BJ (cell line): Measurements from ENCODE around the gene ACTG1. TPM values are rescaled to one million over a fixed set of nuclear protein-coding genes. Genes with fewer than 3 reads are reported as not detected.

Experiments
- CTCF ChIA-PET: fragments of 350-600 bp; formaldehyde crosslinking; extraction: SDS; loops from one replicate; lab custom pipeline; 2021; ENCODE audit warnings: antibody characterized with exemption, inconsistent platforms; lab: Yijun Ruan, JAX
- POLR2A ChIA-PET: fragments of 300-600 bp; sonication (Branson Sonifier 250); formaldehyde crosslinking; extraction: SDS; loops from one replicate; lab custom pipeline; 2021; ENCODE audit warnings: antibody characterized with exemption; lab: Charles Lee
- DNase-seq: peaks from one replicate; pipeline ENCODE4 v3.0.0-alpha.2; 2011; ENCODE audit warnings: low read depth
- H3K27me3 ChIP-seq: 2 replicates; pipeline ENCODE4 v1.6.0; 2011; ENCODE audit warnings: low read length; ENCODE audit not compliant: control insufficient read depth, insufficient read depth
- H3K36me3 ChIP-seq: 2 replicates; pipeline ENCODE4 v1.5.1; 2011; ENCODE audit warnings: low read length; ENCODE audit not compliant: control insufficient read depth, insufficient read depth
- H3K4me3 ChIP-seq: 2 replicates; pipeline ENCODE4 v1.5.1; 2011; ENCODE audit warnings: low read depth, mild to moderate bottlenecking, control low read depth, low read length
- polyA plus RNA-seq: library from polyadenylated mRNA; depleted of rRNA; stranded (reverse); fragments of >200 nt; gene quantifications from 2 replicates; pipeline ENCODE4 v1.2.3, GENCODE V29; 2011
- TF ChIP-seq, protein P1 (sequence below): IDR thresholded peaks from 2 replicates; pipeline ENCODE4 v1.5.1; 2011; ENCODE audit warnings: low read depth, mild to moderate bottlenecking, control low read depth, inconsistent platforms, low read length, moderate library complexity; ENCODE audit not compliant: insufficient read depth

The ACTG1 gene
- polyA plus RNA-seq, 1 experiment = 3,774 TPM

- Histone ChIP-seq H3K27me3 (no peaks in the 10 kb centered on the region), H3K4me3 (peak within 1 kb of the TSS; percentile 95), H3K36me3 (peaks cover 18% of the 10 kb centered on the region)
- ChIA-PET POLR2A (no interaction called here), CTCF (interaction anchor here (0.6 to 5.2 kb wide), 5 partner anchors 10 to 318 kb away, joined by 3 to 35 read pairs (median 4); partner anchors contain the start of gene ARHGDIA)
- TF ChIP-seq, protein P1, sequence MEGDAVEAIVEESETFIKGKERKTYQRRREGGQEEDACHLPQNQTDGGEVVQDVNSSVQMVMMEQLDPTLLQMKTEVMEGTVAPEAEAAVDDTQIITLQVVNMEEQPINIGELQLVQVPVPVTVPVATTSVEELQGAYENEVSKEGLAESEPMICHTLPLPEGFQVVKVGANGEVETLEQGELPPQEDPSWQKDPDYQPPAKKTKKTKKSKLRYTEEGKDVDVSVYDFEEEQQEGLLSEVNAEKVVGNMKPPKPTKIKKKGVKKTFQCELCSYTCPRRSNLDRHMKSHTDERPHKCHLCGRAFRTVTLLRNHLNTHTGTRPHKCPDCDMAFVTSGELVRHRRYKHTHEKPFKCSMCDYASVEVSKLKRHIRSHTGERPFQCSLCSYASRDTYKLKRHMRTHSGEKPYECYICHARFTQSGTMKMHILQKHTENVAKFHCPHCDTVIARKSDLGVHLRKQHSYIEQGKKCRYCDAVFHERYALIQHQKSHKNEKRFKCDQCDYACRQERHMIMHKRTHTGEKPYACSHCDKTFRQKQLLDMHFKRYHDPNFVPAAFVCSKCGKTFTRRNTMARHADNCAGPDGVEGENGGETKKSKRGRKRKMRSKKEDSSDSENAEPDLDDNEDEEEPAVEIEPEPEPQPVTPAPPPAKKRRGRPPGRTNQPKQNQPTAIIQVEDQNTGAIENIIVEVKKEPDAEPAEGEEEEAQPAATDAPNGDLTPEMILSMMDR = no peak
- DNase-seq = no peak
Observed at GRCh38 chr17:81552244-81553017, 39.8 kb upstream of the ACTG1 start, which contains the start of gene FAAP100. Gene FAAP100, minus strand, starts transcription at chr17:81552353. Its CDS starts 23 bp downstream, at chr17:81552330.

GRCh38 chr17:81551458-81552243 is 39.1 kb upstream of the ACTG1 start:
- TF ChIP-seq, protein P1 = 0 out of 2 replicates have a peak, but pooled peaks have one; percentile 10
- no peak for DNase-seq
- POLR2A ChIA-PET = no interaction called here
- Histone ChIP-seq H3K4me3 (peak overlapping the region; percentile 95), H3K27me3 (no peaks in the 10 kb centered on the region), H3K36me3 (peaks cover 22% of the 10 kb centered on the region)
- CTCF ChIA-PET = interaction anchor here (0.5 to 5.2 kb wide), 6 partner anchors 9 to 55 kb away, joined by 3 to 35 read pairs (median 4); no protein-coding TSS in a partner anchor

DNA sequence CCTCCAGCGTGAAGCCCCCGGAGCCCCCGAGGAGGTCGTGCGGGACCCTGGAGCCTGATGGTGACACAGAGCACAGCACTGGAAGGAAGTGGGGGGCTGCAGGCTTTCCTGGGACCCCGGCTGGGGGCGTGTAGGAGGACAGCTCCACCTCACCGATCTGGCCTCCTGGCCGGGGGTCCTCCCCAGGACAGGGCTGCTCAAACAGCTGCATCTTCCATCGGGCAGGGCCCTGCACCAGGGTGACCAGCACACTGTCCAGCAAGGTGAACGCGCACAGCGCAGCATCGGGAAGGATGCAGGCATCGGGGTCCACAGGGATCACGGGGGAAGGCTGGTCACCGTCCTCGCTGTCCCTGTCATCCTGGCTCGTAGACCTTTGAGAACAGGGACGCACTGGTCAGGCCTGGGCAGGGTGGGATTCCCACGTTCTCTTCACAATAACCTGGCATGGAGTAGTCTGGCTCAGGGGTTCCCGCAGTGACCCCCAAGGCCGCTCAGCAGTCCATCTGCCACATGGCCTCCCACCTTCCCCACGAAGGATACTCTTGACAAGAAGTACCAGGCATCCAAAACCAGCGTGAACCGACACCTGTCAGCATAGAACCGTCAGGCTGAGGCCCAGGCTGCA is 38.3 kb upstream of the ACTG1 start:
- H3K36me3 ChIP-seq = peaks cover 27% of the 10 kb centered on the region
- ChIA-PET POLR2A (no interaction called here), CTCF (interaction anchor here (0.5 to 5.2 kb wide), 3 partner anchors 13 to 50 kb away, joined by 3 to 35 read pairs (median 6); no protein-coding TSS in a partner anchor)
- no peak for DNase-seq
- H3K4me3 ChIP-seq = peak overlapping the region; percentile 95
- no peaks in the 10 kb centered on the region for H3K27me3 ChIP-seq
- TF ChIP-seq, protein P1 = no peak

GRCh38 chr17:81550285-81550684 is 37.7 kb upstream of the ACTG1 start:
- DNase-seq = no peak
- H3K36me3 ChIP-seq = peaks cover 32% of the 10 kb centered on the region
- H3K27me3 ChIP-seq = no peaks in the 10 kb centered on the region
- ChIA-PET CTCF (interaction anchor here (0.7 to 5.2 kb wide), 3 partner anchors 12 to 50 kb away, joined by 3 to 35 read pairs (median 6); no protein-coding TSS in a partner anchor), POLR2A (no interaction called here)
- TF ChIP-seq, protein P1 = no peak
- no peak overlapping the region for H3K4me3 ChIP-seq
